Measurements from ENCODE around the gene TPCN2. TPM values are rescaled to one million over a fixed set of nuclear protein-coding genes. Genes with fewer than 3 reads are reported as not detected.

Gene TPCN2
- total and polyA plus RNA-seq, 9 of the 15 experiments (the other 6 are each of a cell fraction or from before 2014, with no cell fraction given) = 0.66 to 10.2 (median 4.6) TPM

DNA sequence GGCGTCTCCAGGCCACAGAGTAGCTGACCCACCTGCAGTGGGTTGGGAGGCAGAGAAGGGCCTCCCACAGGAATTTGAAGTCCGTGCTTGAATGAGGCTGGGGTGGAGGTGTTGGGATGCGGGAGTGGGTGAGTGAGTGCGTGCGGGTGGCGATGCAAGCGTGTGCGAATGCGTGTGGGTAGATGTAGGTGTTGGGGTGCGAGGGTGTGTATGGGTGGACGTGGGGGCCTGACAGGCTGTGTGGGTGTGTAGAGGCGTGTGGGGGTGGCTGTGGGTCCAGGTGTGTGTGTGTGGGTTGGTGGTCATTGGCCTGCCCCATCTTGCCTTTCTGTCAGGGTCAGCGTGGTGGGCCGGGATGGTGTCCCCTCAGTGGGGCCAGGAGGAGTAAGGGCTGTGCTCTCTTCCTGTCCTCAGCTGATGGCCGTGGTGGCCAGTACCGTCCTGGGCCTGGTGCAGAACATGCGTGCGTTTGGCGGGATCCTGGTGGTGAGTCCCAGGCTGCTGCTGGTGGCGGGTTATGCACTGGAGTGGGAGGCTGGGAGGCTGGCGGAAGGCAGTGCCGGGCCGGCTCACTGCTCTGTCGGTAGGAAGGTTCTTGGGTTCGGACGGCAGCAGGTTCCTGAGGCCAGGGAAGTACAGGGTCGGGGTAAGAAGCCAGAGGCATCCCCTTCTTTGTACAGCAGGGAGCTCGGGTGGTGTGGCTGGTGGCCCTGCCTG lies 35.0 kb downstream of the TPCN2 start (continued):
- TF ChIP-seq, protein P1, sequence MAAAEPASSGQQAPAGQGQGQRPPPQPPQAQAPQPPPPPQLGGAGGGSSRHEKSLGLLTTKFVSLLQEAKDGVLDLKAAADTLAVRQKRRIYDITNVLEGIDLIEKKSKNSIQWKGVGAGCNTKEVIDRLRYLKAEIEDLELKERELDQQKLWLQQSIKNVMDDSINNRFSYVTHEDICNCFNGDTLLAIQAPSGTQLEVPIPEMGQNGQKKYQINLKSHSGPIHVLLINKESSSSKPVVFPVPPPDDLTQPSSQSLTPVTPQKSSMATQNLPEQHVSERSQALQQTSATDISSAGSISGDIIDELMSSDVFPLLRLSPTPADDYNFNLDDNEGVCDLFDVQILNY (CRISPR knock-in tag; IDR thresholded peaks at IDR 0.05) = no peak
- TF ChIP-seq ZNF41 (CRISPR knock-in tag; conservative IDR thresholded peaks at IDR 0.05) = no peak
- no peak for TF ChIP-seq CHCHD3 (CRISPR knock-in tag; IDR thresholded peaks at IDR 0.05)
- TF ChIP-seq ATF1 (CRISPR knock-in tag; IDR thresholded peaks at IDR 0.05) = no peak
- no peak for TF ChIP-seq ATF1 (tag; IDR thresholded peaks at IDR 0.05)
- TF ChIP-seq, protein P2, sequence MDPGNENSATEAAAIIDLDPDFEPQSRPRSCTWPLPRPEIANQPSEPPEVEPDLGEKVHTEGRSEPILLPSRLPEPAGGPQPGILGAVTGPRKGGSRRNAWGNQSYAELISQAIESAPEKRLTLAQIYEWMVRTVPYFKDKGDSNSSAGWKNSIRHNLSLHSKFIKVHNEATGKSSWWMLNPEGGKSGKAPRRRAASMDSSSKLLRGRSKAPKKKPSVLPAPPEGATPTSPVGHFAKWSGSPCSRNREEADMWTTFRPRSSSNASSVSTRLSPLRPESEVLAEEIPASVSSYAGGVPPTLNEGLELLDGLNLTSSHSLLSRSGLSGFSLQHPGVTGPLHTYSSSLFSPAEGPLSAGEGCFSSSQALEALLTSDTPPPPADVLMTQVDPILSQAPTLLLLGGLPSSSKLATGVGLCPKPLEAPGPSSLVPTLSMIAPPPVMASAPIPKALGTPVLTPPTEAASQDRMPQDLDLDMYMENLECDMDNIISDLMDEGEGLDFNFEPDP (CRISPR knock-in tag; IDR thresholded peaks at IDR 0.05) = no peak

DNA sequence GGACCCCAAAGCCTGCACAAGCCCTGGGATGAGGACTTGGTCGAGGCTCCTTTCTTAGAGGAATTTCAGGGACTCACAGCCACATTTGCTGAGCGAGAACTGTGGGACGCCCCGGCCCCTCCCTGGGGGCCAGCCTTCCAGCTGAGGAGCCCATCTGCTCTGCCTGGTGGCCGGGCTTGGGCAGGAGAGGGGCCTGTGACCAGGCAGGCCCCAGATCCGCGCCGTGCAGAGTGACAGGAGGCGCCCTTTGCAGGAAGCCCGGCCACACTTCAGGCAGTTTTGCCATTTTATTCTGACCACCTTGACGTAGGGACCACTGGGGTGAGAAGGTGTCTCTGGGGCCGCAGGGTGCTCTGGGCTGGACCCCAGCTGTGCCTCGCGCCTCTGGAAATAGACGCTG lies 35.6 kb downstream of the TPCN2 start:
- Histone ChIP-seq H3K4me2 (ENCODE audit: insufficient read depth, low read length) (no peak overlapping the region), H3K36me3 (ENCODE audit: control insufficient read depth, insufficient read depth, low read length) (no peaks in the 10 kb centered on the region), H3K27ac (ENCODE audit: extremely low read depth, low read depth, low read length) (no peak overlapping the region), H3K27me3 (ENCODE audit: control insufficient read depth in 2 of 2, insufficient read depth in 2 of 2, low read length in 2 of 2) (no peaks in the 10 kb centered on the region), H3K4me1 (replicated peaks in 1 of 2; ENCODE audit: control insufficient read depth in 2 of 2, insufficient read depth in 2 of 2, low read length in 2 of 2) (peaks cover 0 to 24% of the 10 kb centered on the region in 2 experiments; a peak in 2 of 5 replicates), H3K9me1 (ENCODE audit: control insufficient read depth, insufficient read depth, low read length) (no peaks in the 10 kb centered on the region), H3K4me3 (no peak overlapping the region), H2AFZ (ENCODE audit: low read depth, low read length) (no peak overlapping the region), H3K9ac (ENCODE audit: insufficient read depth in 1 of 2, low read depth in 2 of 2, low read length in 2 of 2) (no peak overlapping the region), H3K79me2 (ENCODE audit: control insufficient read depth, insufficient read depth, low read length) (no peaks in the 10 kb centered on the region), H4K20me1 (replicated peaks; ENCODE audit: control insufficient read depth, insufficient read depth, low read length) (no peaks in the 10 kb centered on the region), H3K9me3 (replicated peaks; ENCODE audit: control insufficient read depth, insufficient read depth, low read depth, low read length) (no peaks in the 10 kb centered on the region; the same call in 1 of the 2 replicates)
- ChIA-PET POLR2A (no interaction called here), CTCF (ENCODE audit: low intra/inter-chr PET ratio) (no interaction called here)
- DNase-seq (ENCODE audit: extremely low read depth in 1 of 4, low spot score in 3 of 4) = no peak
- in situ Hi-C loops (cut with MboI) = loop anchor here (10.0 kb wide), 1 partner anchor 460 kb away; no protein-coding TSS in a partner anchor
- no TSS peak for BruUV-seq (replicated peaks)
- 46% methylated on average over 13 of the region's 15 CpGs for WGBS (ENCODE audit: insufficient coverage, low coverage, missing lambda C conversion rate)
- ATAC-seq = no peak
- intact Hi-C loops (cut with micrococcal nuclease) = no loop called here
- FAIRE-seq = no peak
- TF ChIP-seq HMG20A (CRISPR knock-in tag; conservative IDR thresholded peaks at IDR 0.05) (no peak), CTBP1 (IDR thresholded peaks at IDR 0.05; ENCODE audit: borderline replicate concordance) (no peak), CCNT2 (IDR thresholded peaks at IDR 0.05; ENCODE audit: borderline replicate concordance, extremely low read depth, insufficient read length, low read depth, low read length) (no peak), TBP (optimal IDR thresholded peaks at IDR 0.05; ENCODE audit: low read depth, low read length) (no peak), STAG1 (CRISPR knock-in tag; IDR thresholded peaks at IDR 0.05; ENCODE audit: borderline replicate concordance) (no peak), NCOA4 (IDR thresholded peaks at IDR 0.05; ENCODE audit: partially characterized antibody) (no peak), POU5F1 (IDR thresholded peaks at IDR 0.05; ENCODE audit: borderline replicate concordance, low read depth, low read length, partially characterized antibody) (no peak), ZZZ3 (IDR thresholded peaks at IDR 0.05) (no peak), YBX1 (IDR thresholded peaks at IDR 0.05) (no peak), NFATC3 (IDR thresholded peaks at IDR 0.05) (no peak), LARP7 (IDR thresholded peaks at IDR 0.05) (no peak)
- TF ChIP-seq, protein P3, sequence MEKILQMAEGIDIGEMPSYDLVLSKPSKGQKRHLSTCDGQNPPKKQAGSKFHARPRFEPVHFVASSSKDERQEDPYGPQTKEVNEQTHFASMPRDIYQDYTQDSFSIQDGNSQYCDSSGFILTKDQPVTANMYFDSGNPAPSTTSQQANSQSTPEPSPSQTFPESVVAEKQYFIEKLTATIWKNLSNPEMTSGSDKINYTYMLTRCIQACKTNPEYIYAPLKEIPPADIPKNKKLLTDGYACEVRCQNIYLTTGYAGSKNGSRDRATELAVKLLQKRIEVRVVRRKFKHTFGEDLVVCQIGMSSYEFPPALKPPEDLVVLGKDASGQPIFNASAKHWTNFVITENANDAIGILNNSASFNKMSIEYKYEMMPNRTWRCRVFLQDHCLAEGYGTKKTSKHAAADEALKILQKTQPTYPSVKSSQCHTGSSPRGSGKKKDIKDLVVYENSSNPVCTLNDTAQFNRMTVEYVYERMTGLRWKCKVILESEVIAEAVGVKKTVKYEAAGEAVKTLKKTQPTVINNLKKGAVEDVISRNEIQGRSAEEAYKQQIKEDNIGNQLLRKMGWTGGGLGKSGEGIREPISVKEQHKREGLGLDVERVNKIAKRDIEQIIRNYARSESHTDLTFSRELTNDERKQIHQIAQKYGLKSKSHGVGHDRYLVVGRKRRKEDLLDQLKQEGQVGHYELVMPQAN (IDR thresholded peaks at IDR 0.05; ENCODE audit: borderline replicate concordance) = no peak

Measured in K562 (cell line).